ENCODE results near the gene TMEM11.
A peak's percentile ranks its signal among the peaks of the same experiment; 100 is the strongest.

TMEM11 gene

GRCh38 chr17:21214015-21214776 is at the start of gene TMEM11:
Gene TMEM11 (minus strand): TSS chr17:21214161. CDS start chr17:21214152, 9 bp downstream.
- DNase-seq: peak; percentile 98

- DNase-seq: no peak
Observed at GRCh38 chr17:21263376-21263775, 49.4 kb upstream of the TMEM11 start.

- DNase-seq: no peak
Observed at GRCh38 chr17:21262259-21262993, 48.5 kb upstream of the TMEM11 start.

- no peak for DNase-seq
Observed at GRCh38 chr17:21258593-21258992, 44.6 kb upstream of the TMEM11 start.

GRCh38 chr17:21253646-21254441 is 39.9 kb upstream of the TMEM11 start:
- DNase-seq: no peak

GRCh38 chr17:21252796-21253645 is 39.1 kb upstream of the TMEM11 start, which contains the start of gene NATD1:
Gene NATD1 (minus strand): TSS chr17:21253410. CDS start chr17:21253264, 146 bp downstream.
- peak; percentile 82 for DNase-seq

GRCh38 chr17:21252289-21252795 is 38.4 kb upstream of the TMEM11 start:
- no peak for DNase-seq

GRCh38 chr17:21251337-21252010 is 37.5 kb upstream of the TMEM11 start:
- DNase-seq: no peak

GRCh38 chr17:21250854-21251253 is 36.9 kb upstream of the TMEM11 start:
- no peak for DNase-seq

- DNase-seq: no peak
Observed at GRCh38 chr17:21249920-21250703, 36.2 kb upstream of the TMEM11 start.

GRCh38 chr17:21249086-21249795 is 35.3 kb upstream of the TMEM11 start:
- no peak for DNase-seq

- DNase-seq: no peak
Observed at GRCh38 chr17:21248500-21248899, 34.5 kb upstream of the TMEM11 start.

- no peak for DNase-seq
Observed at GRCh38 chr17:21247552-21248258, 33.7 kb upstream of the TMEM11 start.

GRCh38 chr17:21246698-21247097 is 32.7 kb upstream of the TMEM11 start:
- no peak for DNase-seq

- no peak for DNase-seq
Observed at GRCh38 chr17:21245639-21246084, 31.7 kb upstream of the TMEM11 start.

GRCh38 chr17:21243516-21244303 is 29.7 kb upstream of the TMEM11 start:
- no peak for DNase-seq

GRCh38 chr17:21242780-21243515 is 29.0 kb upstream of the TMEM11 start:
- no peak for DNase-seq

Measured in stimulated activated CD4-positive, alpha-beta T cell treated with anti-CD3 and anti-CD28 coated beads, Interleukin-15, amount 100 ng/mL, for 24 hours (primary cell).